NCI-H748 (cell line): ENCODE data around the gene HFE.
"Not testable (repeated sequence)": the region's sequence is repeated elsewhere in the genome, so short reads cannot be mapped to it uniquely, and the experiment has no call there.

ENCODE experiments used
- DNase-seq: peaks from one replicate; lab custom pipeline; 2025; ENCODE audit not compliant: unreplicated experiment; lab: John Stamatoyannopoulos, UW

Gene HFE

GRCh38 chr6:26105842-26106241 is 18.6 kb downstream of the HFE start:
- DNase-seq = no peak

DNA sequence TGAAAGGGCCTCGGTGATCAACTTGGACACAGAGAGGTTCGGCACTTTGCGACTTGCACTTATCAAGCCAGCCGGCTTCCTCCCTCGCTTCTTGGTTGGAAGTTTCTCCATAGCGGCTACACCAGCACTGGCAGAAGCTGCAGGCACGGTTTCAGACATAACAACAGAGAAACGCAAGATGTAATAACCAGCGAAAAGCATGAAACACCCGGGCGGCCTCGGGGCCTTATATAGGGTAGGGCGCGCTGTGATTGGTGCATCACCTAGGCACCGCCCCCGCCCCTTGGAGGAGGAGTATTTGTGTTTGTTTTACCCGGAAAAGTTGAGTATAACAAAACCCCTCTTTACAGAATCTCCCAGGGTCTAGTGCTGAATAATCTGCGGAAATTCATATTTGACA is 20.7 kb downstream of the HFE start:
- no peak for DNase-seq

DNA sequence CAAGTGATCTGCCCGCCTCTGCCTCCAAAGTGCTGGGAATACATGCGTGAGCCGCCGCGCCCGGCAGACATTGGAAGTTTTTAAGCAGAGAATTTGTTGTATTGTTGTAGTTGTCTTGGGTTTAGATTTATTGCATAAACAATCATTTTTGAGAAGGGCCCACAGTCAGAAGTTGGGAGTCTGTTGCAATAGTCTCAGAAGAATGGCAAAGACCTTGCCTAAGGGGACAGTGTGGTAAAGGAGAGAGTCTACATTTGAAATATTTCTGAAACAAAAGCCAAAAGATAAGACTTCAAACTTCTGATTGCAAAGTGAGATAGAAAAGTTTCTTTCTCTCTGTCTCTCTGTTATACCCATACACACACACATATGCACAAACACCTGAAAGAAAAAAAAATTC is 22.5 kb downstream of the HFE start:
- DNase-seq = no peak

DNA sequence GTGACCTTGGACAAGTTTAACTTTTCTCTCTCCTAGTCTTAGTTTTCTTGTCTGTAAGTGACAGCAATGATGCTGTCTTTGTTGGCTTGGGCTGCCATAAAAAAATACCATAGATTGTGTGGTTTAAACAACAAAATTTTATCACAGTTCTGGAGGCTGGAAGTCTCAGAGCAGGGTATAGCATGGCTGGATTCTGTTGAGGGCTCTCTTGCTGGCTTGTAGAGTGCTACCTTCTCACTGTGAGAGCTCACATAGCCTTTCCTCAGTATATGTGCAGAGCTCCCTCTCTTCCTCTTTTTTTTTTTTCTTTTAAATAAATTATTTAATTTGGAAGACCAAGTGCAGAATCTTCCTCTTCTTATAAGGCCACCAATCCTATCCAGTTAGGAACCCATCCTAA is 26.3 kb downstream of the HFE start:
- no peak for DNase-seq

- no peak for DNase-seq
These were observed 28.0 kb downstream of the HFE start for GRCh38 chr6:26115226-26115625.

DNA sequence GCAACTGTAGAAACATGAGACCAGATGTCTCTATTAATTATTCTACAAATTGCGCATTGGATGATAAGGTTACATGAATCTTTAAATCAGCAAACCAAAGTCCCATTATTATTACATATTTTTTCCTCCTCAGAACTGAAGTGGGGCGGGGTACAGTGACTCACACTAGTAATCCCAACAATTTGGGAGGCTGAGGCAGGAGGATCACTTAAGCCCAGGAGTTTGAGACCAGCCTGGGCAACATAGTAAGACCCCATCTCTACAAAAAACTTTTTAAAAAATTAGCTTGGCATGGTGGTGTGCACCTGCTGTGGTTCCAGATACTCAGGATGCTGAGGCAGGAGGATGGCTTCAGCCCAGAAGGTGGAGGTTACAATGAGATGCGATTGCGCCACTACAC is 29.0 kb downstream of the HFE start:
- no peak for DNase-seq

GRCh38 chr6:26118999-26119398 is 31.8 kb downstream of the HFE start:
- peak; percentile 94 for DNase-seq

- DNase-seq = not testable (repeated sequence)
These were observed 32.9 kb downstream of the HFE start for GRCh38 chr6:26120115-26120514.

GRCh38 chr6:26120807-26121140 is 33.5 kb downstream of the HFE start:
- DNase-seq = no peak

DNA sequence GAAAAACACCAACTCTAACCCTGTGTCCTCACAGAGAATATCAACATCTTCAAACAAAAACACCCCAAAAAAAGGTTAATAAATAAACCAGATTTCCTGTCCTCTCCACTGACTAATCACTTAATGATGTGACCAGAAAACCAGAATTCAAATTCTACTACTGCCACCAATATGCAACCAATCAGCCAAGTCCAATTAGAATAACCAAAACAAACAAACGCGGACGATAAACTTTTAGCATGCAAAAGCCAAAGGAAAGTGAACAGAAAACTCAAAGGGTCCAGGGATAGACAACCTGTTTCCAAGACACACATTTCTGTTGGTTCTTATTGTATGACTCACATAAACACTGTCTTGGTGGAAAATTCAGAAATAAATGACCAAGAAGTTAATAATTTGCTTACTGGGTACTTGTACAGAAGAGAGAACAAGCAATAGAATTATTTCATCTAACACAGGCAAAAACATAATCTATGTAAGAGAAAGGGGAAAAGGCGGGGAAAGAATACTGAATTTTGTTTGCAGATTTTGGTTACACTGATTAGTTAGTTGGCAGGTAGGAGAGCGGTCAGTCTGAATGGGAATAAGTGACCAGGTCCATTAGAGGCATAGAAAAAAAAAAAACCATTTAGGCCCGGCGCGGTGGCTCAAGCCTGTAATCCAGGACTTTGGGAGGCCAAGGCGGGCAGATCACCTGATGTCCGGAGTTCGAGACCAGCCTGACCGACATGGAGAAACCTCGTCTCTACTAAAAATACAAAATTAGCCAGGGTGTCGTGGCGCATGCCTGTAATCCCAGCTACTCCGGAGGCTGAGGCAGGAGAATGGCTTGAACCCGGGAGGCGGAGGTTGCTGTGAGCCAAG is 34.1 kb downstream of the HFE start:
- DNase-seq = no peak

DNA sequence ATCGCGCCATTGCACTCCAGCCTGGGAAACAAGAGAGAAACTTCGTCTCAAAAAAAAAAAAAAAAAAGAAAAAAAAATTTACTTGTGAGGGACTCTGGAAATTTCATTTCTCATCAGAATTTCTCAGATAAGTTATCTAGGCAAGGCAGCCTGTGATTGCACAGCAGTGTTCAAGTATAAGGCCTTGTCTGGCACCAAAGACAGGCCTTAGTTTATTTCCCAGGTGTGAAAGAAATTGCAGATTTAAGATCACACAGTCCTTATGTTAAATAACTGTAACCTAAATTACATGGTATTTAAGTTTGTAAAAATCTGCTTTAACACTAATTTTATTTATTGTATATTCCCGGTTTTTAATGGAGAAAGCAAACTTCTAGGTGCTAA is 34.8 kb downstream of the HFE start:
- DNase-seq = peak; percentile 23

GRCh38 chr6:26122402-26122792 is 35.2 kb downstream of the HFE start:
- DNase-seq = no peak

DNA sequence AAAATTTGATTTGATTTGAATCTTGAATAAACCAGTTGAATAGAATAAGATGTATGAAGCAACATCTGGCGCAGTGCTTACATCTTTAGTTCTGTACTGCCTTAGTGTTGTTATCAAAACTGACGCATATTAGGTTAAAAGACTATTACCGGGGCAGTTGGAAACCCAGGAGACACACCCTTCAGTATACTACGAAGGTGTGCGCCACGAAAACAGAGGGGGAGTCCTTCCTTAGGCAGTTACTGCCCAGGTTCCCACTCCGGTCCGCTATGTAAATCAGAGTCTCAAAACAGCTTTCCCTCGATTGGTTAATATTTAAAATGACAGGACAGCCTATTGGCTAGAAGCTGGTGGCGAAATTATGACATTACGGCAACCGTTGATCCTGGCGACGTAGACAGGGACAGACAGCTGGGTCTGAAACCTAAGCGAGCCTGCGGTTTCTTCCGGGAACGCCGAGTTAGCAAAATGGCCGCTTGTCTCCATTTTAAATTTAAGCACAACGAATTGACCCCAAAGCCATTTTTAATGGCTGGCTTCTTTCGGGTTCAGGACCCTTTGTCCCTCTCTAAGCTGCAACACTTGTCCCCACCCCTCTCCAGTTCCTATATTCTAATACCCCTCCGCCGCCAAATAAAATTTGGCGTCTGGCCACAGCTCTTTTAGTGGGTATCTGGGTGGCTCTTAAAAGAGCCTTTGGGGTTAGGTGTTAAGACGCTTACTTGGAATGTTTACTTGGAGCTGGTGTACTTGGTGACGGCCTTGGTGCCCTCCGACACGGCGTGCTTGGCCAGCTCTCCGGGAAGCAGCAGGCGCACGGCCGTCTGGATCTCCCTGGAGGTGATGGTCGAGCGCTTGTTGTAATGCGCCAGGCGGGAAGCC is 35.8 kb downstream of the HFE start:
- peak; percentile 100 for DNase-seq

DNA sequence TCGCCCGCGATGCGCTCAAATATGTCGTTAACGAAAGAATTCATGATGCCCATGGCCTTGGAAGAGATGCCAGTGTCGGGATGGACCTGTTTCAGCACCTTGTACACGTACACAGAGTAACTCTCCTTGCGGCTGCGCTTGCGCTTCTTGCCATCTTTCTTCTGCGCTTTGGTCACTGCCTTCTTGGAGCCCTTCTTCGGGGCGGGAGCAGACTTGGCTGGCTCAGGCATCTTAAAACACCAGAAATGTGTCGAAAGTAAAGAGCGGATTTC is 36.4 kb downstream of the HFE start:
- DNase-seq = no peak

- peak; percentile 100 for DNase-seq
These were observed 36.9 kb downstream of the HFE start for GRCh38 chr6:26123947-26124780.

DNA sequence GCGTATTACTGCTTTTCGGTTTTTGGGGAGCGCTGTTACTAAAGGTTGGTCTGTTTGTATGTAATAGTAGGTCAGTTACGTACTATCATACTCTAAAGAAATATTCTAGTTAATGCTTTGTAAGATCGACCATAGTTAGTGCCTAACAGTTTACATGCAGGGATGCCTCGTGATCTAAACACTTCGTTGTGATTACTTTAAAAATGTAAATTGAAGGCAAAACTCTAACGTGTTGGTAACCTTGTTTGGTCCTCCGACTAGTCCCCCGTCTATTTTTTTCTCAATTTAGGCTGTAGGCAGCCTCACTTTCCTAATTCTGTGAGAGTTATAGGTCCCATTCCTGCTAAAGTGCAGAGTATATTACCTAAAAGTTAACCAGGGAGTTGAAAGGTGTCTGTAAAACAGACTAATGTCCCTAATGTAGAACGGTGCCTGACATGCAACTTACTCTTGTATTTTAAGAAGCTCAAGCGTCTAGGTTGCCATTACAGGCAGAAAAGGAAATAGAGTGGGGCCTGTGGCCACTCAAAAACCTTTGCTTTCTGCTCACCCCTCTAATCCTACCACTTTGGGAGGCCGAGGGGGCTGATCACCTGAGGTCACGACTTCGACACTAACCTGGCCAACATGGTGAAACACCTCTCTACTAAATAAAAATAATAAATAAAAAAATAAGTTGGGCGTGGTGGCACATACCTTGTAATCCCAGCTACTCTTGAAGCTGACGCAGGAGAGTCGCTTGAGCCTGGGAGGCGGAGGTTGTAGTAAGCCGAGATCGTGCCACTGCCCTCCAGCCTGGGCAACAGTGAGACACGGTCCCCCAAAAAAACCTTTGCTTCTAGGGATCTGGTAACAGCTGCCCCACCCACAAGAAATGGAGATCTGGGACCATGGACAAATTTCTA is 37.8 kb downstream of the HFE start:
- peak; percentile 64 for DNase-seq

DNA sequence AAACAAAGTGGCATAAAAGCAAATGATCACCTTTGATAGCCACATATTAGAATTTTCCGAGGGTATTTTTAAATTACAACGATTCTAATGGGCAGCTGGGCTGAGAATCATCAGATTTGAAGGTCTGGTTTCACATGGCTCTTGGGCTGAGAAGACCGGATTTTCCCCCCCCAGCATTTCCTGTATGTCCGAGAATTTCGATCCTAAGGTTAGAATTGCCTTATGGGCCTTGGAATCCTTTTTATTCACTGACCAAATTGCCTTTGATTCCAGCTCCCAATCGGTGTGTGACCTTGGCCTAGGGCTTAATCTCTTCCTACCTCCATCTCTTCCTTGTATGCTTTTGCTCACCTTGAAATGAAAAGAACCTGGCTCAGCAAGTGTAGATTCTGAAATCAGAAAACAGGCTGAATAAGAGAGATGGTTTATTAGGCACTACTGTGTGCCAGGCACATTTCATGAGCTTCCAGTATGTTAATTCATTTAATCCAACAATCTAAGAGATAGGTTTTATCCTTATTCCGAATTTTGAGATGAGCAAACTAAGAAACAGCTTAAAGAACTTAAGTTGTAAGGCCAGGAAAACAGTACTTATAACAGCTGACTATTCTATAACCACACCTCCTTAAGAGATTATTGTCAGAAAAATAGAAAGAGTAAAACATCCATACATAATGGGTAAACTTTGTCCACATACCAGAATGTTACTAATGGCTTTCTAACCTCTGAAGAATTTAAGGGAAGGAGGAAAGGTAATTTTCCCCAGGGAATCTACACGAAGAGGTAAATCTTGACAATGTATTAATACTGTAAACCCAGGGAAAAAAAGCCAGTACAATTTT is 39.4 kb downstream of the HFE start:
- DNase-seq = peak; percentile 76

GRCh38 chr6:26128013-26128771 is 41.0 kb downstream of the HFE start:
- DNase-seq = no peak

- no peak for DNase-seq
These were observed 42.4 kb downstream of the HFE start for GRCh38 chr6:26129656-26130055.
